HG02763 (cell line): ENCODE data around the gene NUPR1.
"Not testable (repeated sequence)": the region's sequence is repeated elsewhere in the genome, so short reads cannot be mapped to it uniquely, and the experiment has no call there.

ENCODE experiments used
- ATAC-seq: cut with Tn5 transposase; IDR thresholded peaks from one replicate; pipeline ENCODE4 v1.9.1; 2021; ENCODE audit warnings: mild to moderate bottlenecking, moderate library complexity; ENCODE audit not compliant: unreplicated experiment

NUPR1 gene

DNA sequence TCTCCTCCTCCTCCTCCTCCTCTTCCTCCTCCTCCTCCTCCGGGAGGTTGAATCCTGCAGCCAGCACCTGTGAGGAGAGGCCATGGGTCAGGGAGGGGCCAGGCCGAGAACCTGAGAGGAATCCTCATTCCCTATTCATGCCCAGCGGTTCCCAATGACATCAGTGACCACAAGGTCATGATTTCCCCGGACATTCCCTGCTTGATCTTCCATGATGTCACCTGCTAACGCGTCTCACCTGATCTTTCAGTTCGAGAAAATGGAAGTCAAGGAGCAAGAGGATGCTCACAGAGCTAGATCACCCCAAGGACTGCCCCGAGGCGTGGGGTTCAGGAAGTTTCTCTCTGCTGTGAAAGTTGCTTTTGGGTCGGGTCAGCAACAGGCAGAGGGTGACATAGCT, 38.9 kb downstream of the NUPR1 start:
- ATAC-seq: no peak

DNA sequence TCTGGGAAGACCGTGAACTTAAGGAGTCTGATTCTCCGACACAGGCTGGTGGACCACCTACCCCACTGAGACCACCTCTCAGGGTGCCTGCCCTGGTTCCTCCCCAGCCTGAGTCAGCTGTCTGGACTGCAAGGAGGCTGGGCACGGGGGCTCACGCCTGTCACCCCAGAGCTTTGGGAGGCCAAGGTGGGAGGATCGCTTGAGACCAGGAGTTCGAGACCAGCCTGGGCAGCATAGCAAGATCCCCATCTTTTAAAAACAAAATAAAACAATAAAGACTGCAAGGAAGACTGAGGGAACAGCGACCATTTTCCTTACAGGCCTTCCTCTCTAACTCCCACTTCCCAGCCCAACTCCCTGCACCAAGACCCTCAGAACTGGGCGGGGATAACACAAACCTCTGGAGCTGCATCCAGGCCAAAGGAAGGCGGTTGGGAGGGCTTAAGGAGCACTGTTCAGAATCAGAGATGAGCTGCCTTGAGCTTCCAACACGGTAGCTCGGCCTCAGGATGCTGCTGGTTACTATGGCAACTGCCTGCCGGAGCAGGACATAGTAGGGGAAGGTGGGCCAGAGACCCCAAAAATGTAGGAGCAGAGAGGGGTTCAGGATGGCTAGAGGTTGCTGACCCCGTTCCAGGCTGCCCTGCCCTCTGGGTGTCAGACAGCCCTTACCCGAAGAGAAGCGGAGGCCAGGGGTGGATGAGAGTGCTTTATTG, 40.0 kb downstream of the NUPR1 start:
- no peak for ATAC-seq

DNA sequence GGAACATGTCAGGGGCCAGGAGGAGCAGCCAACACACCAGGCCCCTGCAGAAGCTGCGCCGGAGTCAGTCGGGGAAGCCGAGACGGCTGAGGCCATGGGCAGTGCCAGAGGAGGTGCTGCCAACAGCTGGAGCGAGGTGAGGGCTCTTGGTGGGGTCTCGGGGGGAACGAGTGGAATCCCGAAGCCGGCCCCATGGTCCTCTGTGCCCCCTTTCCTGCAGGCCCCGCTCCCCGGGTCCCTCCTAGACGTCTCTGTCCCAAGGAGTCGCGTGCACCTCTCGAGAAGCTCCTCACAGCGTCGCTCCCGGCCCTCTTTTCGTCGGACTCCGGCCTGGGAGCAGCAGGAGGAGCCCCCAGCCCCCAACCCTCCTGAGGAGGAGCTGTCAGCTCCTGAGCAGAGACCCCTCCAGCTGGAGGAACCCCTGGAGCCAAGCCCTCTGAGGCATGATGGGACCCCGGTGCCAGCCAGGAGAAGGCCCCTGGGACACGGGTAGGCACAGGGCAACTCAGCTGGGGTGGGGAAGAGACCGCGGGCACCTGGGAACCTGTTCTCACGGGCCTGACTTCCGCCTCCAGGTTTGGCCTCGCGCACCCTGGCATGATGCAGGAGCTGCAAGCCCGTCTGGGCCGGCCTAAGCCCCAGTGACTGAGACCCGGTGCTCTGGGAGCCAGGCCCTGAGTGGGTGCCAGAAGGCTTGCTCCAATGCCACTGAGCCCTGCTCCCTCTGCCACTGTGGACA, 40.7 kb downstream of the NUPR1 start:
- ATAC-seq: no peak

DNA sequence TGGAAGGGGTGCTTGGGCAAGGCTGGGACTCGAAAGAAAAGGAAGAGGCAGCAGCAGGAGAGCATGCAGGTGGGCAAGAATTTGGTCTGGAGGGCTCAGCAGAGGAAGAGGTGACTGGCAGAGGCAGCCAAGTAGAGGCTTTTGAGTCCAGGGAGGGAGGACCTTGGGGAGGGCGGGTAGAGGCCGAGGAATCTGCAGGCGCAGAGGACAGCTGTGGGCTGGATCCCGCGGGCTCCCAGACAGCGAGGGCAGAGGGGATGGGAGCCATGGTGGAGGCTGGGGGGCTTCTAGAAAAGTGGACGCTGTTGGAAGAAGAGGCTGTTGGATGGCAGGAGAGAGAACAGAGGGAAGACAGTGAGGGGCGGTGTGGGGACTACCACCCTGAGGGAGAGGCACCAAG, 41.4 kb downstream of the NUPR1 start:
- ATAC-seq: no peak

DNA sequence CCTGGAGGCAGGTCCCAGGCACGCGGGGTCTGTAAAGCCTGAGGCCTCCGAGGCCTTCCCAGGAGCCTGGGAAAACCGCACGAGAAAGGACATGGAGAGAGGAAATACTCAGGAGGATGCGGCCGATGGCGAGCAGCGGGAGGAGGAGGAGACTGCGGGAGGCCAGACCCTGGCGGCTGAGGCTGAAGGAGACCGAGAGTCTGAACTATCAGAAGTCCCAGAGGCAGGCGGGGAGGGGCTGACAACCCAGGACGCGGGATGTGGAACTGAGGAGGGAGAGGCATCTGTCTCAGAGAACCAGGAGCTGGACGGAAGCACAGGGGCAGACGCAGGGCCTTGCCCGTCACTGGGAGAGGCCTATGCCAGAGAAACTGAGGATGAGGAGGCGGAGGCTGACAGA, 41.9 kb downstream of the NUPR1 start:
- no peak for ATAC-seq

DNA sequence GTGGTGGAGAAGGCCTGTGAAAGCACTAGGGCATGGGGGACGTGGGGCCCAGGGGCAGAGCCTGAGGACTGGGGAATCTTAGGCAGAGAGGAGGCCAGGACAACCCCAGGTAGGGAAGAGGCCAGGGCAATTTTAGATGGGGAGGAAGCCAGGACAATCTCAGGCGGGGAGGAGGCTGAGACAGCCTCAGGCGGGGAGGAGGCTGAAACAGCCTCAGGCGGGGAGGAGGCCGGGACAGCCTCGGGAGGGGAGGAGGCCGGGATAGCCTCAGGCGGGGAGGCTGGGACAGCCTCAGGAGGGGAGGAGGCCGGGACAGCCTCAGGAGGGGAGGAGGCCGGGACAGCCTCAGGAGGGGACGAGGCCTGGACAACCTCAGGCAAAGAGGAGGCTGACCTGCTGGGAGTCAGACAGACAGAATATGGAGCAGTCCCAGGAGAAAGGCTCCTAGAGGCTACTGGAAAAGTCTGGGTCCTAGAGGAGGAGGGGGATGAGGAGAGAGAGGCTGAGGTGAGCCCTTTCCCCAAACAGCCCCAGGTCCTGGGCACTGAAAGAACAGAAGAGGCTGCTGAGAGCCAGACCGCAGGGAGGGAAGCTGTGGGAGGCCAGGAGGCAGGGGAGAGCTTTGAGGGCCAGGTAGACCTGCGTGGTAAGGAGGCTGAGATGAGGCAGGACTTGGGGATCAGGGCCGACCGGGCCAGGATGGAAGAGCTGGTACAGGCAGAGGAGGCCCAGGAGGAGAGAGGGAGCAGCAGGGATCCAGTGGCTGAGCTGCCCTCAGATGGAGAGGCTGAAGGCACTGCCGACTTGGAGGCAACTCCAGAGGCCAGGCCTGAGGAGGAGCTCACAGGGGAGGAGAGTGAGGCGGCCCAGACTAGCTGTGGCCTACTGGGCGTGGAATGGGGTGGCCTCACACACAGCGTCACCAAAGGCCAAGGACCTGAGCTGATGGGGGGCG, 42.7 kb downstream of the NUPR1 start:
- no peak for ATAC-seq

DNA sequence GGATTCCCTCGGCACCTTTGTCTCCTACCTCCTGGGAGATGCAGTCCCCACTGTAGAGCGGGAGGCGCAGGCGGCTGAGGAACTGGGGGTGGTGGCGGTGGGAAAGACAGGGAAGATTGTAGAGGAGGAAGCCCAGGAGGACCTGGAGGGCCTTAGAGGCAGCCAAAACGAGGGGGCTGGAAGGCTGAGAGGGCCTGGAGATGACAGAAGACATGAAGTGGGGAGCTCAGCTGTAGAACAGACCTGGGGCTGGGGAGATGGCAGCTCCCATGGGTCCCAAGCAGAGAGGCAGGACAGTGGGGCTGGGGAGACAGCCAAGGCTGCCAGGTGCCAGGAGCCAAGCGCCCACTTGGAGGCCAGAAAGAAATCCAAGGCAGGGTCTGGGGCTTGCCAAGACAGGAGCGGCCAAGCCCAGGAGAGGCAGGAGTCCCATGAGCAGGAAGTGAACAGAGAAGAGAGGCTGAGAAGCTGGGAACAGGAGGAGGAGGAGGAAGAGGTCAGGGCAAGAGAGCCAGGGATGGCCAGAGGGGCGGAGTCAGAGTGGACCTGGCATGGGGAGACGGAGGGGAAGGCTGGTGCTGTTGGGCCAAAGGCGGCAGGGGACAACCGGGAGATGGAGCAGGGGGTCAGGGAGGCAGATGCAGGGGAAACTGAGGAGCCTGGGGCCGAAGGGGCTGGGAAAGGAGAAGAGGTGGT, 43.5 kb downstream of the NUPR1 start:
- ATAC-seq: no peak

DNA sequence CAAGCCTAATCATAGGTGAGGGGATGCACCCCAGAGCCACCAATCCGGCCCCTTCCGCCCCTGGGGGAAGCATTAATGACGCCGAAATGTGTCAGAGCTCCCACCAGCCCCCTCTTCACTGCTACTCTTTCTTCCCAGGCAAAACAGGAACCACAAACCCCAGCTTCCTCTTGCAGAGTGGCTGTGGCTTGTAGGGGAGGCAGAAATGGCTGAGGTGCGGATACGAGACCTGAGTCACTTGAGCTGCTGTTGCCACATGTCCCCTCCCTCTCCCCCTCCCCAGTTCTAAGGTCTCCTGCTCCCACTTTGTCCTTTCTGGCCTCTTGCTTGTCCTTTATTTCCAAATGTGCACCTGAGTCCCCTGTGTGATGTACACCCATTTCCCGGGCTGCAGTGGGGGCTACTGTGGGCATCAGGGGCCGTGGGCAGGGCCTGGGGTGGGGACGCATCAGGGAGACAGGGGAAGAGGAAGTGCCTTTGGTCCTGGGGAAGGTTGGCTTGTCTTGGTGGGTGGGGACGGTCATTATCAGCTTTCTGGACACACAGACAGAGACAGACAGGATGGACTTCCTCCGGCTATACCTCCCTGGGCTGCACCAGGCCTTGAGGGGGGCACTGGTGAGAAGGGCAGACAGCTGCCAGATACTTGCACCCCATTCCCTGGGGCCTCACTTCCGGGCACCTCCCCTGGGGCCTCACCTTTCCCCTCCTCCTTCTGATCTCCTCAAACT, 44.5 kb downstream of the NUPR1 start, which contains the start of gene APOBR:
Gene APOBR (plus strand): TSS at position 523 of the 731 bp plus-strand sequence. CDS start 39 bp downstream, at position 562.
- ATAC-seq: peak; percentile 39

DNA sequence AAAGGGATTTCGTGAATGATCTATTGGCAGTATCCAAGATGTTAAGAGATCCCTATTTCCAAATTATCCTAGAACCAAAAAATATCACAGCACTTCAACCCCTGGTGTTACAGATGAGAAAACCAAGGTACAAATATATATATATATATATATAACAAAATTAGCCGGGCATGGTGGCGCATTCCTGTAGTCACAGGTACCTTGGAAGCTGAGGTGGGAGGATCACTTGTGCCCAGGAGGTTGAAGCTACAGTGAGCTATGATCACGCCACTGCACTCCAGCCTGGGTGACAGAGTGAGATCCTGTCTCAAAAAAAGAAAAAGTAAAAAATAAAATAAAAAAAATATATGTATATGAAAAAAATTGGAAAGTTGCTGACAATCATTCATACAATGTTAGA, 46.3 kb downstream of the NUPR1 start:
- no peak for ATAC-seq

DNA sequence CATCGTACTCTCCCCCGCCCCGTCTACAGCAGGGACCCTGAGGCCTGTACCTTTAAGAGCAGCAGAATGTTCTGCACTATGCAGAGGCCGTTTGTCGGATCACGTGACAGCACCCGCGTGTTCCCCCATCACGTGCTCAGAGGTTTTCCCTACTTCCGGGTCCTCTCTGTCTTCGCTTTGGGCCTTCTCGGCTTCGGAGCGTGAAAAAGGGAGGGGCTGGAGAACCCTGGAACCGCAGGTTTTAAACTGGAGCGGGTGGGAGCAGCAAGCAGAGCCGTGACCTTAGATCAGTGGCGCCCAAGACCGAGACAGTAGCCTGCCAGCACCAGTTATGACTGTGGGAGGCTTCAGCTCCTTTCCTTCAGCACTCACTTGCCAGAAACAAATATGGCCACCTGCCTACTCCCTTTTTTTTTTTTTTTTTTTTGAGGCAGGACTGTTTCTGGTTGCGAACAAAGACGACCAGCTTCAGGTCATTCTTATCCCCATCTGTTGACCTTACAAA, 46.8 kb downstream of the NUPR1 start, which contains the start of gene CLN3:
Gene CLN3 (minus strand): TSS at position 105 of the 505 bp plus-strand sequence. CDS start 315 bp downstream, outside the sequence.
- ATAC-seq: peak; percentile 74

DNA sequence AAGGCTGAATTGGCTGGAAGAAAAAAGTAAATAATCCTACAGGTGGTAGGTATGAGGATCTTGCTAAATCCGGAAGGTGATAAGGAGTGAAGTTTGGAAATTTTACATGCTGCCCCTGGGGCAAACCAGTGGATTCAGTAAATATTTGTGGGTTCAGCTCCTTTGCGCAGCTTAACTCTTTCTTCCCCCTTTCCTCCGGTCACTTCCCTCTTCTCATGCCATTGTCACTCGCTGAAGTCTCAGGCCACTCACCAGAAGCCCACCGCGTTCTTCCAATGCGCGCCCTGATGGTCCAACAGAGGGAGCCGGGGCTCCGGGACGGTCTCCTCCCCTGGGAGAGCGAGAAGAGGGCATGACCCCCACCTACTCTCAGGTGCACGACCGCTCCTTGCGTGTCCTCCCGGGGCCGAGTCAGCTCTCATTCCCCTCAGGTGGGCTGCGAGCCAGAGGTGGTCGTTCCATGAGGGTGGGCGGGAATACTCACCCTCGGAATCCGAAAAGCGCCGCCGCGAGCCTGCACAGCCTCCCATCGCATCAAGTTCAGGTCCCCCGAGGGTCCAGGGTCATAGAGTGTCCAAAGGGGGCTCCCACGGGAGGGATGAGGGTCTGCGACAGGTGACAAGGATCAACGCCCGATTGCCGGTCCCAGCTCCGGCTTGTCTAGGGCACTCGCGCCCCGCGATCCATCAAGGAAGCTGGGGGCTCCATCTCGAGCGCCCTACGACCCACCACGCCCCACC, 47.4 kb downstream of the NUPR1 start:
- no peak for ATAC-seq

DNA sequence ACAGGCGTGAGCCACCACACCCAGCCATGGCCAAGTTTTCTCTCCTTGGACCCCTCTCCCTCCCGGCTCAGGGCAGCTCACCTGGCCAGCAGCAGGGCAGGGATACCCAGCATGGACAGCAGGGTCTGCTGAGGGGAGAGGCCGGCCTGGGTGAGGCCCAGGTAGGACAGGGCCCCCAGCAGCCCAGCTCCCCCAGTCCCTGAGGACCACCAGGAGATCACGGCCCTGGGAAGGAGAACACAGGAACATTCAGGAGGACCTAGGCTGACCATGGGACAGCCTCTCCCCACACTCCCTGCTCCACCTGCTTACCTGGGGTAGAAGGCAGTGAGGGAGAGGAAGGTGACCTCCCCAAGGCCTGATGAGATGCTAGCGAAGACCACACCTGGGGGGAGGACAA, 52.5 kb downstream of the NUPR1 start:
- ATAC-seq: no peak

DNA sequence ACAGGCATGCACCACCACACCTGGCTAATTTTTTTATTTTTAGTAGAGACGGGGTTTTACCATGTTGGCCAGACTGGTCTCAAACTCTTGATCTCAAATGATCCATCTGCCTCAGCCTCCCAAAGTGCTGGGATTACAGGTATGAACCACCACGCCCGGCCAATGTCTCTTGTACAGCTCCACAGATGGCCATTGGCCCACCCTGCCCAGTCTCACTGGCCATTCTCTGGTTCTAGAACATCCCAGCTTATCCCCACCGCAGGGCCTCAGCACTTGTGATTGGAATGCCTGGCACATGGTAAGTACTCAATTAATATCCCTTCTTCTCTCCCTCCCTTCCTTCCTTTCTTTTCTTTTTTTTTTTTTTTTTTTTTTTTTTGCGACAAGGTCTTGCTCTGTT, 55.4 kb downstream of the NUPR1 start:
- ATAC-seq: not testable (repeated sequence)
